ENCODE data around the gene MLXIP.
A peak's percentile ranks its signal among the peaks of the same experiment; 100 is the strongest.

MLXIP gene

DNA sequence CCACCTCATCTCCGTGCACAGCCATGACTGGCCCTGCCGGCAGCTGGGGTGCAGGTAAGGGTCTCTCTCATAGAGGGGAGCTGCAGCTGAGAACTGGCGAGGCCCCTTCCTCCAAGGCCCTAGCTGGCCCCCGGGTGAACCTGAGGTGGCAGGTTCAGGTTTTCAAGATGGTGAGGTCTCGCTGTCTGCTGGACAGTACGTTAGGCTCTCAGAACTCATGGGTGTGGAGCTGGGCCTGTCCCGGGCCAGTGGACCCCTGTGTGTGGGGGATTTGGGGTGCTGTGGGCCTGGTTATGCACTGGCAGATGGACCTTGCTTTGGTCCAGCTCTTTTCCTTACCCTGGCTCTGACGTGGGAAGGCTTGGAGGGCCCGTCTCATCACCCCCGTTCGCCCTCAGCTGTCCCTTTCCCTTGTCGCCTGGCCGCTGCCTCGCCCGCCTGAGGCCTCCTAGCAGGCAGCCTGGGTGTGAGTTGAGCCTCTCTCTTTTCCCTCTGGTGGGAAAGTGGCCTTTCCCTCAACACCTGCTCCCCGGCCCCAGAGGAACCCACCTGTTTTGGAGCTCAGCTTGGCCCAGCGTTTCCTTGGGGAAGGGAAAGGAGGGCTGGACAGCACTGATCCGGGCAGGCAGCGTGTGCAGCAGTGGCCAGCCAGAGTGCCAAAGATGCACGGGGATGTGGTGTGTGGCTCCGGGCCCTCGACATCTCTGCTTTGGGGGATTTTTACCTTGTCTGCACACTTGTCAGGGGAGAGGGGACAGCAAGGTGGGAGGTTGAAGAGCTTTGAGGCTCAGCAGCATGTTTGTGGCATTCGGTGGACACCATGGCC is 67.2 kb downstream of the MLXIP start:
- TF ChIP-seq, protein P1, sequence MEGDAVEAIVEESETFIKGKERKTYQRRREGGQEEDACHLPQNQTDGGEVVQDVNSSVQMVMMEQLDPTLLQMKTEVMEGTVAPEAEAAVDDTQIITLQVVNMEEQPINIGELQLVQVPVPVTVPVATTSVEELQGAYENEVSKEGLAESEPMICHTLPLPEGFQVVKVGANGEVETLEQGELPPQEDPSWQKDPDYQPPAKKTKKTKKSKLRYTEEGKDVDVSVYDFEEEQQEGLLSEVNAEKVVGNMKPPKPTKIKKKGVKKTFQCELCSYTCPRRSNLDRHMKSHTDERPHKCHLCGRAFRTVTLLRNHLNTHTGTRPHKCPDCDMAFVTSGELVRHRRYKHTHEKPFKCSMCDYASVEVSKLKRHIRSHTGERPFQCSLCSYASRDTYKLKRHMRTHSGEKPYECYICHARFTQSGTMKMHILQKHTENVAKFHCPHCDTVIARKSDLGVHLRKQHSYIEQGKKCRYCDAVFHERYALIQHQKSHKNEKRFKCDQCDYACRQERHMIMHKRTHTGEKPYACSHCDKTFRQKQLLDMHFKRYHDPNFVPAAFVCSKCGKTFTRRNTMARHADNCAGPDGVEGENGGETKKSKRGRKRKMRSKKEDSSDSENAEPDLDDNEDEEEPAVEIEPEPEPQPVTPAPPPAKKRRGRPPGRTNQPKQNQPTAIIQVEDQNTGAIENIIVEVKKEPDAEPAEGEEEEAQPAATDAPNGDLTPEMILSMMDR (conservative IDR thresholded peaks at IDR 0.05; ENCODE audit: control insufficient read depth, insufficient read depth, low read depth, low read length), result no peak
- no peak for DNase-seq (ENCODE audit: low read depth)
- H3K4me3 ChIP-seq (ENCODE audit: control insufficient read depth, low read depth, low read length), result no peak overlapping the region

DNA sequence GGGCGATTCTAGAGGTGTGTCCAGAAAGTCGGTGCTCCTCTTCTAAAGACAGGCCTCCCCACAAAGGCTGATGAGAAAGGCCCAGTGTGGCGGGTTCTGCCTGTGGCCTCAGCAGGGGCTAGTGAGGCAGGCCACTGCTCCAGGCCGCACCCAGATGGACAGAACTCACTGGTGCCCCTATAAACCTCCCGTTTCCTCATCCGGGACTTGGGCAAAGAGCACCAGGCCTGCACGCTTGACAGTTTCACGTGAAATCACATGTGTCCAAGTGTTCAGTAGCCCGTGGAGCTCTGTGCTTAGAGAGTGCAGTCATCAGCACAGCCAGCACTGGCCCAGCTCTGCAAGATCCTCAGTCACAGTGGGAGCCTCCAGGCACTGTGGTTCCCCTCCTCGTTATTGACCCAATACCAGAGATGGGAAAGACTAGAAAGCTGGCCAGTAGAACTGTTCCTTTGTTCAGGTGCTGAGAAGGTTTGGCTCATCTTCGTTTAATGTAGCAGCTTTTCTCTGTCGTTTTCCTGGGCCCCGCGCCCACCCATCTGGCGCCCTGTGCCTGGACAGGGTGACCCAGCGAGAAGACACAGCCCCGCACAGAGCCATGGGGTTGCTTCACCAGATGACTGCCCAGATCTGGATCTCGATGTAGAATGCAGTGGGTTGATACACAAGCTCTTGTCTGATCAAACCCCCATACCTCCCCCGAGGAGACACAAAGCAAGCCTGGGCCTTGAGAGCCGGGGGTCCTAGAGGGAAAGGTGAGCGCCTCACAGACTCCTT is 69.1 kb downstream of the MLXIP start:
- TF ChIP-seq, protein P1 (conservative IDR thresholded peaks at IDR 0.05; ENCODE audit: control insufficient read depth, insufficient read depth, low read depth, low read length), result no peak

DNA sequence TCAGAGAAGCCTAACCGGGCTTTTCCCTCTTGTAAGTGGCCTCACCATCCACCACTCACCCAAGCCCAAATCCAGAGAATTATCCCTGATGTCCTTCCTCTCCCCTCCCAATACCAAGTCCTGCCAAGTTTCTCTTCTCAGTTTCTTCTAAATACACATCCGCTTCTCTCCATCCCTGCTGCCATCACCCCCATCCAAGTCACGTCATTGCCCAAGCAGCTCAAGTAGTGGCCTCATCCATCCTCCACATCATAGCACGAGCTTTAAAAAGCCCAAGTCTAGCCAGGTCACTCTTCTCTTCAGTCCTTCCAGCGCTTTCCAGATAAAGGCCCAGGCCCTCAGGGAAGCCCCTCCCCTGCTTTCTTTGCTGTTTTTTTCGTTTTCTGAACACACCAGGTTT is 70.1 kb downstream of the MLXIP start:
- DNase-seq (ENCODE audit: low read depth), result peak; percentile 60
- TF ChIP-seq, protein P1 (conservative IDR thresholded peaks at IDR 0.05; ENCODE audit: control insufficient read depth, insufficient read depth, low read depth, low read length), result no peak
- no peak overlapping the region for H3K4me3 ChIP-seq (ENCODE audit: control insufficient read depth, low read depth, low read length)

More for the DNA sequence above, 69.1 kb downstream of the MLXIP start:
- no peak for DNase-seq (ENCODE audit: low read depth)
- no peak overlapping the region for H3K4me3 ChIP-seq (ENCODE audit: control insufficient read depth, low read depth, low read length)

DNA sequence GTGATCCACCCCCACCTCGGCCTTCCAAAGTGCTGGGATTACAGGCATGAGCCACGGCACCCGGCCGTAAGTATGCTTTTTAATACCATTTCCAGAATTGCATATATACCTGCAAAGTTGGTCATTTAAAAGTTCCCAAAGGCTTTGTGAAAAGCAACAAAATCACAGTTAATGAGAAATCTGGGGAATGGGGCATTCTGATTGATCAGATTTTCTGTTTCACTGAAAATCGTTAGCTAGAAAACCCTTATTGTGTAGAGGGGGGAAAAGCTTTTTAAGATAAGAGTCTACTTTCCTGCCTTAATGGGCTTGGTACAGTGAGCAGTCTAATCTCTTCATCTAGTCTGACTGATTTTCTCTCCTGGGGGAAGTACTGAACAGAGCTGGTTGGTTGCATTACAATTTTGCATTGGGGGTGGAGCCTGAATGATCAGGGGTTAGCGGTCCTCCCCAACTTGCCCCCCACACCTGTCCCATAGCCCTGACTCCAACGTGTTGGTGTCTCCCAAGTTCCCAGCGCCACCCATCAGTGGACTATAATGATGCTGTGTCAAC is 71.6 kb downstream of the MLXIP start:
- H3K4me3 ChIP-seq (ENCODE audit: control insufficient read depth, low read depth, low read length), result no peak overlapping the region
- TF ChIP-seq, protein P1 (conservative IDR thresholded peaks at IDR 0.05; ENCODE audit: control insufficient read depth, insufficient read depth, low read depth, low read length), result no peak
- no peak for DNase-seq (ENCODE audit: low read depth)

DNA sequence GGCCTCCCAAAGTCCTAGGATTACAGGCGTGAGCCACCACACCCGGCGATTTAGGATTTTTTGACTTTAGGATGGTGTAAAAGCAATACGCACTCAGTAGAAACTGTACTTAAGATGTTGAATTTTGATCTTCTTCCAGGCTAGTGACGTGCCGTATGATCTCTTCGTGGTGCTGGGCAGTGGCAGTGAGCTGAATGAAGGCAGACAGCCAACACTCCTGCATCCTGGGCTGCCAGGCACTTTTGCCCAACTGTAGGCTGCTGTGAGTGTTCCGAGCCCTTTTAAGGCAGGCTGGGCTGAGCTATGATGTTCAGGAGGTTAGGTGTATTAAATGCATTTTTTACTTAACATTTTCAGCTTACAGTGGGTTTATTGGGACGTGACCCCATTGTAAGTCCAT is 74.2 kb downstream of the MLXIP start:
- TF ChIP-seq, protein P1 (conservative IDR thresholded peaks at IDR 0.05; ENCODE audit: control insufficient read depth, insufficient read depth, low read depth, low read length), result no peak
- H3K4me3 ChIP-seq (ENCODE audit: control insufficient read depth, low read depth, low read length), result no peak overlapping the region
- no peak for DNase-seq (ENCODE audit: low read depth)

DNA sequence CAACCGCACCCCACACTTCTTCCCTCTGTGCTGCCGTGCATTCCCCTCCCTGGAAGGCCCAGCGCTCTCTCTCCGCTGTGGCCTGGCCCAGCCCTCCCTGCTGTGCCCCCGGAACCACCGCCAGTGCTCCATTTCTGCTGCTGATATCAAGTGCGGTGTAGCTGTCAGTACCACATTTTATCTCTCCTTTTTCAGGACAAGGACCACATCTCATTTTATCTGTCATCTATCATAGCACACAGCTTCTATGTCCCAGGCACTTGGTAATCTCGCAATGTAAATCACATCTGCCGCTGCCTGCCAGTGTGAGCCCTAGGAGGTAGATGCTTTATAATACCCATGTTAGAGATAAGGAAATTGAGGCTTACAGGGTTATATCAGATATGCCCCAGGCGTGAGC is 77.1 kb downstream of the MLXIP start:
- no peak overlapping the region for H3K4me3 ChIP-seq (ENCODE audit: control insufficient read depth, low read depth, low read length)
- no peak for DNase-seq (ENCODE audit: low read depth)
- TF ChIP-seq, protein P1 (conservative IDR thresholded peaks at IDR 0.05; ENCODE audit: control insufficient read depth, insufficient read depth, low read depth, low read length), result no peak

All from fibroblast of mammary gland (primary cell).